Breast epithelium (tissue), 4 donors: Measurements from ENCODE around the gene SLC25A48. TPM values are rescaled to one million over a fixed set of nuclear protein-coding genes. Genes with fewer than 3 reads are reported as not detected.

Source experiments
- DNase-seq, 2 donors: peaks; one replicate each; pipeline ENCODE4 v3.0.0-alpha.2; 2019; ENCODE audit warnings: low spot score in 2 of 2
- H3K27ac ChIP-seq, 2 donors: fragments of 200-600 bp; sonication (generic) in 1 of 2; one replicate each; pipeline ENCODE4 v1.5.1; 2016 to 2019; ENCODE audit warnings: mild to moderate bottlenecking in 1 of 2
- H3K27me3 ChIP-seq, 2 donors: fragments of 200-600 bp; sonication (generic) in 1 of 2; one replicate each; pipeline versions ENCODE4 v1.5.1 to v1.6.0; 2017 to 2019; ENCODE audit warnings: control low read depth in 1 of 2, mild to moderate bottlenecking in 1 of 2
- H3K36me3 ChIP-seq: fragments of 200-600 bp; one replicate; pipeline ENCODE4 v1.5.1; 2019
- H3K4me1 ChIP-seq, 2 donors: fragments of 200-600 bp; sonication (generic); one replicate each; pipeline ENCODE4 v1.5.1; 2016 to 2019; ENCODE audit warnings: control low read depth in 1 of 2
- H3K4me3 ChIP-seq, 3 donors: fragments of 200-600 bp; sonication (generic); 1 replicate in 2 of 3; 2 replicates in 1 of 3; pipeline ENCODE4 v1.5.1; 2016 to 2019; ENCODE audit warnings: mild to moderate bottlenecking in 3 of 3, moderate library complexity in 2 of 3
- H3K9me3 ChIP-seq, 2 donors: fragments of 200-600 bp; sonication (generic) in 1 of 2; one replicate each; pipeline ENCODE4 v1.5.1; 2016 to 2019; ENCODE audit warnings: control low read depth in 1 of 2
- POLR2A ChIP-seq: fragments of 450-650 bp; IDR thresholded peaks from one replicate; pipeline ENCODE4 v1.6.1; 2016; ENCODE audit warnings: antibody characterized with exemption, mild to moderate bottlenecking, moderate library complexity
- POLR2AphosphoS5 ChIP-seq, 3 donors: sonication (generic); formaldehyde crosslinking; IDR thresholded peaks; one replicate each; pipeline ENCODE4 v1.6.1; 2017; ENCODE audit warnings: antibody characterized with exemption in 3 of 3
- intact Hi-C: fragments of 100-400 bp; cut with DNase I; formaldehyde crosslinking; loops from one replicate; pipeline ENCODE4 v1.15.1; 2023; ENCODE audit warnings: low total_unique reads
- total RNA-seq, 3 donors: library from RNA; depleted of rRNA; stranded (reverse); fragments of >200 nt; gene quantifications; one replicate each; pipeline ENCODE4 v1.1.0, GENCODE V29; 2016
- TF ChIP-seq, protein P1 (sequence below), 3 donors: fragments of 450-650 bp; IDR thresholded peaks; one replicate each; pipeline ENCODE4 v1.5.1; 2016 to 2017; ENCODE audit warnings: antibody characterized with exemption in 3 of 3, mild to moderate bottlenecking in 3 of 3, moderate library complexity in 3 of 3

The SLC25A48 gene
- total RNA-seq, 3 donors from 2014 or later: 0.33 to 6.2 (median 1.8) TPM

- no peak for DNase-seq
- Histone ChIP-seq H3K4me3 (no peak overlapping the region), H3K9me3 (no peaks in the 10 kb centered on the region), H3K27ac (no peak overlapping the region), H3K27me3 (peaks cover 0 to 35% of the 10 kb centered on the region in 2 donors), H3K4me1 (no peaks in the 10 kb centered on the region), H3K36me3 (no peaks in the 10 kb centered on the region)
- intact Hi-C loops: no loop called here
- TF ChIP-seq POLR2AphosphoS5 (IDR thresholded peaks at IDR 0.05): no peak
- TF ChIP-seq POLR2A: no peak
- TF ChIP-seq, protein P1, sequence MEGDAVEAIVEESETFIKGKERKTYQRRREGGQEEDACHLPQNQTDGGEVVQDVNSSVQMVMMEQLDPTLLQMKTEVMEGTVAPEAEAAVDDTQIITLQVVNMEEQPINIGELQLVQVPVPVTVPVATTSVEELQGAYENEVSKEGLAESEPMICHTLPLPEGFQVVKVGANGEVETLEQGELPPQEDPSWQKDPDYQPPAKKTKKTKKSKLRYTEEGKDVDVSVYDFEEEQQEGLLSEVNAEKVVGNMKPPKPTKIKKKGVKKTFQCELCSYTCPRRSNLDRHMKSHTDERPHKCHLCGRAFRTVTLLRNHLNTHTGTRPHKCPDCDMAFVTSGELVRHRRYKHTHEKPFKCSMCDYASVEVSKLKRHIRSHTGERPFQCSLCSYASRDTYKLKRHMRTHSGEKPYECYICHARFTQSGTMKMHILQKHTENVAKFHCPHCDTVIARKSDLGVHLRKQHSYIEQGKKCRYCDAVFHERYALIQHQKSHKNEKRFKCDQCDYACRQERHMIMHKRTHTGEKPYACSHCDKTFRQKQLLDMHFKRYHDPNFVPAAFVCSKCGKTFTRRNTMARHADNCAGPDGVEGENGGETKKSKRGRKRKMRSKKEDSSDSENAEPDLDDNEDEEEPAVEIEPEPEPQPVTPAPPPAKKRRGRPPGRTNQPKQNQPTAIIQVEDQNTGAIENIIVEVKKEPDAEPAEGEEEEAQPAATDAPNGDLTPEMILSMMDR (IDR thresholded peaks at IDR 0.05): no peak
Observed at GRCh38 chr5:135913713-135914626, 79.5 kb downstream of the SLC25A48 start.

DNA sequence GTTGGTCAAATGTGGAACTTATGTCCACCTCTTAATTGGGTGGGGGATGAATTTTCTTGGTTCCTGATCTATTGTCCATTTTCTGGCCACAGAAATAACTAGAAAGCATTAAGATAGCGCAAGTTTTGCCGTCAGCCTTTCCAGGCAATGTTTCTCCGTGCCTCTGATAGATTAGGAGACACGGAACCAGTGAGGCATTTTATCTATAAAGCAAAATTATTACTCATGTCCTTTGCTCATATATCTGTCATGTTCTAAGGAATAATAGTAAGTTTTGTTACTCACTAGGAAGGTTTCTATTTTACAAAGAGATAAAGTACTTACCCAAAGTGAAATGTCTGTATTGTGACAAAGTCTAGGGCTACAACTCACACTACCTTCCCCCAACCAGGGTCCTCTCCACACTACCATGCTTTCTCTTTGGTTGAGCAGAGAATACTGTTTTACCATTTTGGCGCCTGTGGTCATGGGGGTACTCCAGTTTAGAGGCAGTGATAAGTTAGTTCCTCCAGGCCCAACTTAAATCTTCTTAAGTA is 81.1 kb downstream of the SLC25A48 start:
- Histone ChIP-seq H3K4me1 (no peaks in the 10 kb centered on the region), H3K36me3 (no peaks in the 10 kb centered on the region), H3K9me3 (no peaks in the 10 kb centered on the region), H3K27me3 (peaks cover 0 to 37% of the 10 kb centered on the region in 2 donors), H3K27ac (no peak overlapping the region), H3K4me3 (no peak overlapping the region)
- intact Hi-C loops: no loop called here
- DNase-seq: no peak
- TF ChIP-seq POLR2AphosphoS5 (IDR thresholded peaks at IDR 0.05) (no peak), POLR2A (no peak)
- TF ChIP-seq, protein P1 (IDR thresholded peaks at IDR 0.05): no peak

- H3K4me3 ChIP-seq: no peak overlapping the region
- H3K27ac ChIP-seq: no peak overlapping the region
- H3K9me3 ChIP-seq: no peaks in the 10 kb centered on the region
- no peaks in the 10 kb centered on the region for H3K4me1 ChIP-seq
- no peak for DNase-seq
- intact Hi-C loops: no loop called here
- peaks cover 0 to 25% of the 10 kb centered on the region in 2 donors for H3K27me3 ChIP-seq
- TF ChIP-seq POLR2AphosphoS5 (IDR thresholded peaks at IDR 0.05) (no peak), POLR2A (no peak)
- TF ChIP-seq, protein P1 (IDR thresholded peaks at IDR 0.05): no peak
- H3K36me3 ChIP-seq: no peaks in the 10 kb centered on the region
Observed at GRCh38 chr5:135916638-135917263, 82.3 kb downstream of the SLC25A48 start.

GRCh38 chr5:135920199-135920598 is 85.7 kb downstream of the SLC25A48 start:
- no peaks in the 10 kb centered on the region for H3K36me3 ChIP-seq
- no peak for DNase-seq
- H3K9me3 ChIP-seq: no peaks in the 10 kb centered on the region
- no peaks in the 10 kb centered on the region for H3K4me1 ChIP-seq
- intact Hi-C loops: no loop called here
- no peak overlapping the region for H3K27ac ChIP-seq
- no peak overlapping the region for H3K4me3 ChIP-seq
- H3K27me3 ChIP-seq: peaks cover 0 to 25% of the 10 kb centered on the region in 2 donors
- TF ChIP-seq POLR2A (no peak), POLR2AphosphoS5 (IDR thresholded peaks at IDR 0.05) (no peak)
- TF ChIP-seq, protein P1 (IDR thresholded peaks at IDR 0.05): no peak

GRCh38 chr5:135921388-135921787 is 86.9 kb downstream of the SLC25A48 start:
- Histone ChIP-seq H3K27ac (no peak overlapping the region), H3K4me1 (no peaks in the 10 kb centered on the region), H3K9me3 (no peaks in the 10 kb centered on the region), H3K36me3 (no peaks in the 10 kb centered on the region), H3K27me3 (peaks cover 0 to 25% of the 10 kb centered on the region in 2 donors), H3K4me3 (no peak overlapping the region)
- intact Hi-C loops: no loop called here
- no peak for DNase-seq
- TF ChIP-seq POLR2A: no peak
- no peak for TF ChIP-seq POLR2AphosphoS5 (IDR thresholded peaks at IDR 0.05)
- TF ChIP-seq, protein P1 (IDR thresholded peaks at IDR 0.05): no peak
